IMR-90 (cell line): Measurements from ENCODE around the gene BSPRY. TPM values are rescaled to one million over a fixed set of nuclear protein-coding genes. Genes with fewer than 3 reads are reported as not detected.

ENCODE experiments used
- ATAC-seq: fragments of 200-7000 bp; cut with Tn5 transposase; 2 replicates; pipeline ENCODE4 v1.9.1; 2020; ENCODE audit warnings: low read depth, mild to moderate bottlenecking, moderate library complexity
- BruUV-seq: library from RNA; stranded (reverse); fragments of 400-500 nt; replicated peaks from 2 replicates; lab custom pipeline; 2021; lab: Mats Ljungman, UMichigan
- CTCF ChIA-PET: fragments of 300-600 bp; formaldehyde crosslinking; extraction: SDS; loops from one replicate; lab custom pipeline; 2021; ENCODE audit warnings: antibody characterized with exemption; lab: Yijun Ruan, JAX
- POLR2A ChIA-PET: fragments of 300-600 bp; sonication (Branson Sonifier 250); formaldehyde crosslinking; loops from one replicate; lab custom pipeline; 2022; ENCODE audit warnings: antibody characterized with exemption; ENCODE audit not compliant: unreplicated experiment; lab: Charles Lee
- DNase-seq: peaks from one replicate; pipeline ENCODE4 v3.0.0; 2013
- H2AFZ ChIP-seq: replicated peaks from 2 replicates; pipeline ENCODE3; 2013; ENCODE audit warnings: low read length, mild to moderate bottlenecking; ENCODE audit not compliant: poor library complexity
- H2AK5ac ChIP-seq: 2 replicates; pipeline ENCODE4 v1.6.1; 2013; ENCODE audit warnings: low read depth, low read length, inconsistent platforms
- H2AK9ac ChIP-seq: replicated peaks from 2 replicates; pipeline ENCODE3; 2013; ENCODE audit warnings: mild to moderate bottlenecking, low read depth, low read length, moderate library complexity; ENCODE audit not compliant: poor library complexity
- H2BK120ac ChIP-seq: 2 replicates; pipeline ENCODE4 v1.6.1; 2013; ENCODE audit warnings: low read depth, low read length, inconsistent platforms
- H2BK15ac ChIP-seq: 3 replicates; pipeline ENCODE4 v1.6.1; 2013; ENCODE audit warnings: low read depth, low read length, inconsistent platforms
- H2BK20ac ChIP-seq: 2 replicates; pipeline ENCODE4 v1.6.1; 2013; ENCODE audit warnings: low read depth, mild to moderate bottlenecking, inconsistent platforms, low read length, moderate library complexity
- H2BK5ac ChIP-seq: 2 replicates; pipeline ENCODE4 v1.6.1; 2013; ENCODE audit warnings: mild to moderate bottlenecking, low read depth, low read length, inconsistent platforms; ENCODE audit not compliant: poor library complexity, severe bottlenecking
- H3K14ac ChIP-seq: replicated peaks from 2 replicates; pipeline ENCODE4 v1.6.1; 2013; ENCODE audit warnings: low read depth, low read length, inconsistent platforms
- H3K18ac ChIP-seq: 2 replicates; pipeline ENCODE4 v1.6.1; 2013; ENCODE audit warnings: low read depth, low read length, control low read depth
- H3K23ac ChIP-seq: 2 replicates; pipeline ENCODE4 v1.6.1; 2013; ENCODE audit warnings: low read depth, low read length, inconsistent platforms
- H3K27ac ChIP-seq: 2 replicates; pipeline ENCODE4 v1.5.1; 2013; ENCODE audit warnings: mild to moderate bottlenecking, control low read depth, low read length; ENCODE audit not compliant: insufficient read depth
- H3K27me3 ChIP-seq: 2 replicates; pipeline ENCODE4 v1.6.1; 2013; ENCODE audit warnings: low read length; ENCODE audit not compliant: control insufficient read depth, insufficient read depth
- H3K36me3 ChIP-seq: 2 replicates; pipeline ENCODE4 v1.6.1; 2013; ENCODE audit warnings: low read length, mixed read lengths; ENCODE audit not compliant: control insufficient read depth, insufficient read depth
- H3K4ac ChIP-seq: 2 replicates; pipeline ENCODE4 v1.6.1; 2013; ENCODE audit warnings: low read depth, low read length, inconsistent platforms
- H3K4me1 ChIP-seq: 2 replicates; pipeline ENCODE4 v1.6.1; 2013; ENCODE audit warnings: low read length, mixed read lengths; ENCODE audit not compliant: control insufficient read depth, insufficient read depth
- H3K4me2 ChIP-seq: 2 replicates; pipeline ENCODE4 v1.6.1; 2013; ENCODE audit warnings: low read depth, mild to moderate bottlenecking, control low read depth, low read length, moderate library complexity
- H3K4me3 ChIP-seq: 2 replicates; pipeline ENCODE4 v1.5.1; 2013; ENCODE audit warnings: low read depth, mild to moderate bottlenecking, control low read depth, low read length, moderate library complexity; ENCODE audit not compliant: insufficient read depth
- H3K56ac ChIP-seq: 2 replicates; pipeline ENCODE4 v1.6.1; 2013; ENCODE audit warnings: low read length, inconsistent platforms; ENCODE audit not compliant: insufficient read depth; ENCODE audit errors: extremely low read depth
- H3K79me1 ChIP-seq, 2 experiments: 2 replicates each; pipeline ENCODE4 v1.6.1; 2013; ENCODE audit warnings: low read length in 2 of 2, inconsistent platforms in 1 of 2, low read depth in 1 of 2
- H3K9ac ChIP-seq: 2 replicates; pipeline ENCODE4 v1.6.1; 2013; ENCODE audit warnings: low read depth, low read length, control low read depth
- H3K9me1 ChIP-seq: 2 replicates; pipeline ENCODE4 v1.6.1; 2013; ENCODE audit warnings: low read length, inconsistent platforms; ENCODE audit not compliant: insufficient read depth
- H3K9me3 ChIP-seq: 2 replicates; pipeline ENCODE4 v1.6.1; 2013; ENCODE audit warnings: low read length; ENCODE audit not compliant: control insufficient read depth, insufficient read depth
- H4K20me1 ChIP-seq: 2 replicates; pipeline ENCODE4 v1.6.1; 2013; ENCODE audit warnings: low read length, inconsistent platforms; ENCODE audit not compliant: insufficient read depth
- H4K5ac ChIP-seq: 2 replicates; pipeline ENCODE4 v1.6.1; 2013; ENCODE audit warnings: mild to moderate bottlenecking, low read depth, low read length, control low read depth
- H4K8ac ChIP-seq, 2 experiments: 2 replicates each; pipeline ENCODE4 v1.6.1; 2013; ENCODE audit warnings: low read depth in 2 of 2, low read length in 2 of 2, control low read depth in 1 of 2, inconsistent platforms in 1 of 2
- H4K91ac ChIP-seq: 2 replicates; pipeline ENCODE4 v1.6.1; 2013; ENCODE audit warnings: low read depth, low read length, inconsistent platforms; ENCODE audit not compliant: insufficient read depth
- BHLHE40 ChIP-seq: fragments of 150-350 bp; IDR thresholded peaks from 2 replicates; pipeline ENCODE4 v1.6.1; 2016; ENCODE audit warnings: mild to moderate bottlenecking, low read depth, low read length
- CHD1 ChIP-seq: IDR thresholded peaks from 2 replicates; pipeline ENCODE4 v1.6.1; 2012; ENCODE audit warnings: low read depth, low read length, improper control_type of control experiment
- CTCF ChIP-seq: conservative IDR thresholded peaks from 2 replicates; pipeline ENCODE4 v1.5.1; 2012; ENCODE audit warnings: mild to moderate bottlenecking, low read depth, low read length, improper control_type of control experiment
- FOS ChIP-seq: fragments of 150-350 bp; IDR thresholded peaks from 2 replicates; pipeline ENCODE4 v1.6.1; 2016; ENCODE audit warnings: low read depth, low read length
- MAFK ChIP-seq: IDR thresholded peaks from 2 replicates; pipeline ENCODE4 v1.6.1; 2012; ENCODE audit warnings: low read depth, low read length, improper control_type of control experiment
- MAZ ChIP-seq: IDR thresholded peaks from 2 replicates; pipeline ENCODE4 v1.6.1; 2012; ENCODE audit warnings: low read depth, mild to moderate bottlenecking, low read length, improper control_type of control experiment, moderate library complexity, borderline replicate concordance
- MXI1 ChIP-seq: IDR thresholded peaks from 2 replicates; pipeline ENCODE4 v1.6.1; 2012; ENCODE audit warnings: low read depth, mild to moderate bottlenecking, low read length, moderate library complexity, borderline replicate concordance
- NFE2L2 ChIP-seq: fragments of 150-350 bp; IDR thresholded peaks from 2 replicates; pipeline ENCODE4 v1.6.1; 2016; ENCODE audit warnings: low read depth, mild to moderate bottlenecking, low read length
- RAD21 ChIP-seq: IDR thresholded peaks from 2 replicates; pipeline ENCODE4 v1.6.1; 2012; ENCODE audit warnings: low read length, improper control_type of control experiment
- RCOR1 ChIP-seq: IDR thresholded peaks from 2 replicates; pipeline ENCODE4 v1.6.1; 2012; ENCODE audit warnings: mild to moderate bottlenecking, low read length, improper control_type of control experiment; ENCODE audit not compliant: insufficient replicate concordance
- RFX5 ChIP-seq: IDR thresholded peaks from 2 replicates; pipeline ENCODE4 v1.8.0; 2012; ENCODE audit warnings: low read depth, mild to moderate bottlenecking, low read length, moderate library complexity
- SMC3 ChIP-seq: fragments of 150-350 bp; IDR thresholded peaks from 2 replicates; pipeline ENCODE4 v1.6.1; 2016; ENCODE audit warnings: low read depth, mild to moderate bottlenecking, antibody characterized with exemption, low read length, moderate library complexity
- WGBS, 2 experiments: methylation state at CpG; one replicate each; pipeline versions ENCODE4 v1.1.5 to v1.1.7; 2013; ENCODE audit warnings: missing lambda C conversion rate in 2 of 2; ENCODE audit not compliant: insufficient read length in 1 of 2; ENCODE audit errors: extremely low coverage in 2 of 2; 5-methylcytosine and 5-hydroxymethylcytosine counted together
- dilution Hi-C: fragments of 300-500 bp; cut with HindIII; formaldehyde crosslinking; loops from one replicate; pipeline ENCODE4 v1.14.3; 2018; ENCODE audit warnings: low sequenced_read_pairs; ENCODE audit not compliant: unreplicated experiment
- in situ Hi-C: fragments of 300-500 bp; cut with MboI; formaldehyde crosslinking; loops from 3 replicates; pipeline ENCODE4 v1.14.3; 2019; ENCODE audit warnings: low sequenced_read_pairs, inconsistent platforms, mixed read lengths
- intact Hi-C: fragments of 100-400 bp; cut with micrococcal nuclease; formaldehyde crosslinking; loops from 2 replicates; pipeline ENCODE4 v1.10.0; 2022
- polyA plus RNA-seq, 3 experiments: library from polyadenylated mRNA; depleted of rRNA; stranded (reverse); fragments of >200 nt; gene quantifications; 2 replicates each; pipeline ENCODE4 v1.2.3, GENCODE V29; 2012; ENCODE audit warnings: low replicate concordance in 1 of 3
- total RNA-seq: library from RNA; depleted of rRNA; stranded (reverse); fragments of >200 nt; gene quantifications from 2 replicates; pipeline ENCODE4 v1.2.3, GENCODE V29; 2012
- TF ChIP-seq, protein P1 (sequence below): fragments of 150-350 bp; IDR thresholded peaks from 2 replicates; pipeline ENCODE4 v1.6.1; 2017; ENCODE audit warnings: mild to moderate bottlenecking, antibody characterized with exemption, low read length, low read depth
- TF ChIP-seq, protein P2 (sequence below): fragments of 150-350 bp; IDR thresholded peaks from 2 replicates; pipeline ENCODE4 v1.6.1; 2016; ENCODE audit warnings: low read depth, mild to moderate bottlenecking, low read length, moderate library complexity, borderline replicate concordance

BSPRY gene
- total and polyA plus RNA-seq, 2 of the 4 experiments (the other 2 are of a cell fraction) = not detected

GRCh38 chr9:113395000-113395861 lies 45.9 kb downstream of the BSPRY start:
- ChIA-PET POLR2A (no interaction called here), CTCF (no interaction called here)
- no peak overlapping the region for H2AK5ac ChIP-seq
- H3K79me1 ChIP-seq = peaks cover 19 to 33% of the 10 kb centered on the region in 2 experiments
- no peak overlapping the region for H4K91ac ChIP-seq
- no peak overlapping the region for H4K8ac ChIP-seq
- no peaks in the 10 kb centered on the region for H3K9me3 ChIP-seq
- no peak overlapping the region for H2AFZ ChIP-seq
- no peaks in the 10 kb centered on the region for H4K20me1 ChIP-seq
- H3K4me3 ChIP-seq = no peak overlapping the region
- H3K4ac ChIP-seq = no peak overlapping the region
- no peak overlapping the region for H2BK15ac ChIP-seq
- no peak overlapping the region for H2BK120ac ChIP-seq
- H3K9me1 ChIP-seq = peaks cover 3% of the 10 kb centered on the region; the same call in 1 of the 2 replicates
- no peak overlapping the region for H3K9ac ChIP-seq
- intact Hi-C loops = no loop called here
- peaks cover 6% of the 10 kb centered on the region for H3K4me1 ChIP-seq
- 100% methylated on average over 3 of the region's 9 CpGs; no CpG with 5 or more reads in 1 of the 2 experiments for WGBS, 2 experiments
- no peak overlapping the region for H3K14ac ChIP-seq
- H4K5ac ChIP-seq = no peak overlapping the region
- no peak overlapping the region for H3K56ac ChIP-seq
- no peak for TF ChIP-seq NFE2L2
- no peak for TF ChIP-seq MAFK
- TF ChIP-seq CTCF = no peak
- TF ChIP-seq, protein P1, sequence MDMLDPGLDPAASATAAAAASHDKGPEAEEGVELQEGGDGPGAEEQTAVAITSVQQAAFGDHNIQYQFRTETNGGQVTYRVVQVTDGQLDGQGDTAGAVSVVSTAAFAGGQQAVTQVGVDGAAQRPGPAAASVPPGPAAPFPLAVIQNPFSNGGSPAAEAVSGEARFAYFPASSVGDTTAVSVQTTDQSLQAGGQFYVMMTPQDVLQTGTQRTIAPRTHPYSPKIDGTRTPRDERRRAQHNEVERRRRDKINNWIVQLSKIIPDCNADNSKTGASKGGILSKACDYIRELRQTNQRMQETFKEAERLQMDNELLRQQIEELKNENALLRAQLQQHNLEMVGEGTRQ = no peak
- TF ChIP-seq, protein P2, sequence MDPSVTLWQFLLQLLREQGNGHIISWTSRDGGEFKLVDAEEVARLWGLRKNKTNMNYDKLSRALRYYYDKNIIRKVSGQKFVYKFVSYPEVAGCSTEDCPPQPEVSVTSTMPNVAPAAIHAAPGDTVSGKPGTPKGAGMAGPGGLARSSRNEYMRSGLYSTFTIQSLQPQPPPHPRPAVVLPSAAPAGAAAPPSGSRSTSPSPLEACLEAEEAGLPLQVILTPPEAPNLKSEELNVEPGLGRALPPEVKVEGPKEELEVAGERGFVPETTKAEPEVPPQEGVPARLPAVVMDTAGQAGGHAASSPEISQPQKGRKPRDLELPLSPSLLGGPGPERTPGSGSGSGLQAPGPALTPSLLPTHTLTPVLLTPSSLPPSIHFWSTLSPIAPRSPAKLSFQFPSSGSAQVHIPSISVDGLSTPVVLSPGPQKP = no peak
- TF ChIP-seq SMC3 = no peak
- no peak for TF ChIP-seq CHD1
- no peak for TF ChIP-seq MAZ
- no peak for TF ChIP-seq RFX5
- TF ChIP-seq MXI1 = no peak
- no peak for TF ChIP-seq FOS
- no peak for TF ChIP-seq RAD21
- TF ChIP-seq RCOR1 = no peak
- no peak for TF ChIP-seq BHLHE40
- in situ Hi-C loops = no loop called here
- H3K27me3 ChIP-seq = no peaks in the 10 kb centered on the region
- no TSS peak for BruUV-seq
- H3K27ac ChIP-seq = no peak overlapping the region
- no peak for ATAC-seq
- DNase-seq = no peak
- H3K23ac ChIP-seq = no peak overlapping the region
- no peak overlapping the region for H3K18ac ChIP-seq
- H2BK20ac ChIP-seq = no peak overlapping the region
- dilution Hi-C loops = no loop called here
- no peak overlapping the region for H2AK9ac ChIP-seq
- peaks cover 26% of the 10 kb centered on the region for H3K36me3 ChIP-seq
- no peak overlapping the region for H2BK5ac ChIP-seq
- H3K4me2 ChIP-seq = no peak overlapping the region
